Superior temporal gyrus (tissue), 1 donor: ENCODE data around the gene SPACDR.

Experiments used
- DNase-seq: peaks from one replicate; pipeline ENCODE4 v3.0.0-alpha.2; 2016; ENCODE audit errors: extremely low spot score

SPACDR gene

DNA sequence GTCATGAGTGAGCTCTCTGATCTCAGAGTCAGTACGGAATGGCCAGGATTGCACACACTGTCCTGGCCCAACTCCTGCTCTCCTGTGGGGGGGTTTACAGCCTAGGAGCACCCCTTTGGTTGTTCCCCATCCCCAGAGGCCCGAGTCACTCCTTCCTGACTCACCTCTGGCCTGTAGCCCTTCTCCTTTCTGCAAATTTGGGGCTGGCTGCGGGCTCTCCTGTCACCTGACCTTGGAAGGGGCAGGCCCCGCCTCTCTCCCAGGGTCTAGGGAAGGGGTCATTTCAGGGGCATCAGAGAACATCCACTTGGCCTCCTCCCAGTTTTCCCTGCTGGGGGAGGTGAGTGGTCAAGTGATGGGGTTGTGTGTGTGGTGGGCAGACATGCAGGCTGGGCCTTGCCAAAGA is 21.4 kb upstream of the SPACDR start:
- DNase-seq = no peak

GRCh38 chr7:100484673-100485045 is 20.6 kb upstream of the SPACDR start:
- peak; percentile 24 for DNase-seq

- DNase-seq = peak; percentile 22
Observed at GRCh38 chr7:100483722-100484672, 19.9 kb upstream of the SPACDR start, which contains the start of gene NYAP1. Gene NYAP1 (plus strand): TSS chr7:100483927. CDS start chr7:100485312, 1,385 bp downstream.

- DNase-seq = peak; percentile 39
Observed at GRCh38 chr7:100483090-100483721, 19.1 kb upstream of the SPACDR start.

DNA sequence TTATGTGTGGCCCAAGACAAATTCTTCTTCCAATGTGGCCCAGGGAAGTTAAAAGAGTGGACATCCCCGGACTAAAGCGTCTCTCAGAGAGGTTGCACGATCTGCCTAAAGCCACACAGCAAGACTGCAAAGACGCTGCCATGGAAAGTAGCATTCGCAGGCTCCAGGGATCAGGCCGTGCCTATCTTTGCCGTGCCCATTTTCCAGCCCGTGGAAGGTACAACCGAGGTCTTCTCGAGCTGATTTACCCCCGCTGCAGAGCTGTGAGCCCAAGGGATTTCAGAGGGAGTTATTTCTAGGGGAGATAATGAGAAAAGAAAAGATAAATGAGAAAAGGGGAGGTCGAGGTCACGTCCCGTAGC is 18.6 kb upstream of the SPACDR start:
- DNase-seq = no peak

GRCh38 chr7:100481466-100481865 is 17.4 kb upstream of the SPACDR start:
- DNase-seq = no peak

DNA sequence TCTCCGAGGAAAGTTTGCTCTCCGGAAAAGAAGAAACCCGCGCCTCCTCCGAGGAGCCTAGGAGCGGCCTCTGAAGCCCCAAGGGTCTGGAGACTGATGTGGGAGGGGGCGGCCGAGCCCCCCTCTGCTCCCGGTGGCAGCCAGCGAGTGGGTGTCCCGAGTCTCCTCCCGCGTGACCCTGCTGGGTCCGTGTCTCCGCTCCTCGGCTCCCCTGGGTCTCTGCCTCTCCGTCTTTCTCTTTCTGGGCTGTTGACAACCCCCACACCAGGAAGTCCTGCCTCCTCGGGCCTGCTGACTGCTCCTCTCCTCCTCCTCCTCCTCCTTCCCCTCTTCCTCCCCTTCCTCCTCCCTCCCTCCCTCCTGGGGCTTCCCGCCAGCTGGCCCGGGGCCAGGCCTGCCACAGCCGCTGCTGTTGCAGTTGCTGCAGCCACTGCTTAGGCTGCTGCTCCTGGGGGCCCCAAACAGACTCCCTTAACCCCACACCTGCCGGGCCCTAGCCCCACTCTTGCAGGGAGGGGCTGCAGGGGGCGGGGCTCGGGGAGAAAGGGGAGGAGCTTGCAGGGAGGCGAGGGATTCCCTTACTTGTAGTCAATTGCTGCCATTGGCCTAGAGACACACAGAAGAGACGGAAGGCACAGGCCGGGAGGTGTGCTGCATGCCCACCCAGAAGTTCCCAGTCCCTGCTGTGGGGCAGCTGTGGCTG is 15.0 kb upstream of the SPACDR start, which contains the start of gene TSC22D4:
Gene TSC22D4, minus strand, starts transcription at position 257 of the 703 bp plus-strand sequence. CDS start 1,176 bp downstream, outside the sequence.
- peak; percentile 92 for DNase-seq

- no peak for DNase-seq
Observed at GRCh38 chr7:100477871-100478267, 13.8 kb upstream of the SPACDR start.

DNA sequence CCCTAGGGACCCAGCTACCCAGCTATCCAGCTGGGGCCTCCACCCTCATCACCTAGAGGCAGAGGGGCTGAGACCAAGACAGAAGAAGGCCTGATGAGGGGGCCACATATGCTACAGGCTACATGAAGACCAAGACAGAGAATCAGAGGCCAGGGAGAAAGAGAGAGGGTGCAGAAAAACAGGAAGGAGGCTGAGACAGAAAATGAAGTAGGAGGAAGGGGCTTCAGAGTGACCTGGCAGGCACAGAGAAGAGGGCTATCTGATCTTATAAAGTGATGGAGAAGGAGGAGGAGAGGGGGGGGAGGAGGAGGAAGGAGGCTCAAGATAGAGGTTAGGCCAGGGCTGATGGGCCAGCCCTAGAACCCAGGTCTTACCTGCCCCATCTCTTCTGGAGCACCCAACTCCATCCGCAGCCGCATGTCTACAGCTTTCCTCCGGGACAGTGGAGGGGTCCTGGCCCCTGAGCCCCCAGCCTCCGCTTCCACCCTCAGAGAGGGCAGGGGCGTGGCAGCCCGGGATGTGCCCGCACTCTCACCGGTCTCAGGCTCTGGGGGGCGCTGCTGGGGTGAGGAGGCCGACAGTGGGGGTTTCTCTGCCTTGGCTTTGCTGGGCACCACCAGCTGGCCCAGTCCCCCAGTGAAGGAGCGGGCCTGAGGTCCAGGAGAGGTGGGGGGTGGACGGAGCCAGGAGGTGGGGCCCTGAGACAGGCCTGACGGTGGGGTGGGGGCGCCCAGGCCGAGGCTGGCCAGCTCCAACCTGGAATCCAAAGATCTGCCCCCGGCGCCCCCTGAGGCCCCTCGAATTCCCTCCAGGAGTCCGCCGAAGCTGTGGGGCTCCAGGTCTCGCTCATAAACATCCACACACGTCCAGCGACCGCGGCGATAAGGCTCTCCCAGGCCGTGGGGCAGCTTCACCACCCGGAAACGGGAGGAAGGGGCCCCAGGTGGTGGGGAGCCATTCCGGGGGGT is 13.1 kb upstream of the SPACDR start:
- DNase-seq = no peak

- no peak for DNase-seq
Observed at GRCh38 chr7:100476101-100476780, 12.2 kb upstream of the SPACDR start.

GRCh38 chr7:100475549-100475948 is 11.5 kb upstream of the SPACDR start:
- DNase-seq = no peak

DNA sequence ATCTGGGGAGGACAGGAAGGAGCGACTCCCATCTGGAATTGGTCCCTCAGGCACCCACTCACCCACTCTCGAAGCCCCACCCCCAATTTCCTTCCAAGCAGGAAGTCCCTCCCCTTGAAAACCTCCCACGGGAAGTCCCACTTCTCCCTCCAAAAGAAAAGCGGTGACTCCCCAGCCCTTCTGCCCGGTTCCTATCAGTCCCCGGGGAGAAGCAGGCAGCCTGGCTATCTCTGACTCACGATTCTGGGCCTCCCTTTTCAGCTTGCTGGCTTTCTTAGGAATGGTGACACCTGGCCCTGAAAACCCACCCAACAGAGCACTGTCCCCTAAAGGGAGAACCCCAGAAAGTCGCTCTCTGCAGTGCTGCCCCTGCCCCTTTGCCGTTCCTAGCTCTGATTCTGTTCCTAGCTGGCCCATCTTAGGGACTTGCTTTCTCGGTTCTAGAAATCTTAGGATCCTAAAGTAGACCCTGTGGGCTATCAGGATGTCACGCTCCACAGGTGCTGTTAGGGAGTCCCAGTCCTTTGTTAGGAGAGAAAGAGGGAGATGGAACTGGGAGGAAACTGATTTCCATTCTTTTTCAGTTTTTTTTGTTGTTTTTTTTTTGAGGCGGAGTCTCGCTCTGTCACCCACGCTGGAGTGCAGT is 8.9 kb upstream of the SPACDR start:
- no peak for DNase-seq

DNA sequence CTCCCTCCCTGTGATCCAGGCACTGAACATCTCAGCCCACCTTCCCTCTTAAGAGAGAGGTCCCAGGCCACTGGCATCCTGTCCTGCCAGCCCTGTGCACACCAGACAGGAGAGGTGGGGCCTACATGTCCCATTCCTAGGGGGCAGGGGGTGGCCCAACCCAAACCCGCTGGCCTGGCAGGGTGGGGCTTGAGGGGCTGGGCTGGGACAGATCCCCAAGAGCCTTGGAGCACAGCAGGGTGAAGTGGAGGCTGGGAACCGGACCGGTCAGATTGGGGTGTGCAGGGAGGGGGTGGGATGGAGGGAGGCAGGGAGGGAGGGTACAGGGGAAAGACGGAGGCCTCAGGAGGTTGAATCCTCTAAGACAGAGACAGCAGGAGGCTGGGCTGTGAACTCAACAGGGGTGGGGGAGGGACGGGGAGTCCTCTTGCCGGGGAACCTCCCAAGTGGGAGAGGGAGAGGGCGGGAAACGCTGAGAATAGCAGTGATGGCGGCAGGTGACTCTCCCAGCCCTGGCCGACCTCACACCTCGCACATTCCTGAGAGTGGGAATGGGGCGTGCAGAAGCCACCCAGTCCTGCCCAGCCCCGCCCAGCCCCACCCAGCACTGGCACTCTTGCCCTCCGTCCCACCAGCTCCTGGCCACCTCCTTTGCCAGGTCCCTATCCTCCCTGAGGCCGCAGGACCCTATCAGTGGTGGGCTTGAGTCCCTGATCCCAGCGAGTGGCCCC is 8.2 kb upstream of the SPACDR start:
- DNase-seq = no peak

DNA sequence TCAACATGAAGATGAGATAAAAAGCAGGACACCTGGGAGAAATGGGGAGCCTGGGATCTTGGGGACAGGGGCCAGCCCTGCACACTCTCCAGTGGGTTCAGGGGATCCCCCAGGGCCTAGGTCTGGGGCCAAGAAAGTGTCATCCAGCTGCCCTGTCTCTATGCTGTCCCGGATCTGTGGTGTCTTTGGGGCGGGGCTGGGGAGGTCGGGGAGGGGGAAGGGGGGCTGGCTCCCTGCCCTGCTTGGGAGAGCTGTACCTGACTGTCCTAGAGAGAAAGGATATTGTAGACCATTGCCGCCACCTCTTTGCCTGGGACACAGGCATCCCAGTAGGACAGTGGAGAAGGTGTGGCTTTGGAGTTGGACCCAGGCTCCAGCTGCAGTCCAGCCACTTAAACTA is 7.0 kb upstream of the SPACDR start:
- DNase-seq = no peak

DNA sequence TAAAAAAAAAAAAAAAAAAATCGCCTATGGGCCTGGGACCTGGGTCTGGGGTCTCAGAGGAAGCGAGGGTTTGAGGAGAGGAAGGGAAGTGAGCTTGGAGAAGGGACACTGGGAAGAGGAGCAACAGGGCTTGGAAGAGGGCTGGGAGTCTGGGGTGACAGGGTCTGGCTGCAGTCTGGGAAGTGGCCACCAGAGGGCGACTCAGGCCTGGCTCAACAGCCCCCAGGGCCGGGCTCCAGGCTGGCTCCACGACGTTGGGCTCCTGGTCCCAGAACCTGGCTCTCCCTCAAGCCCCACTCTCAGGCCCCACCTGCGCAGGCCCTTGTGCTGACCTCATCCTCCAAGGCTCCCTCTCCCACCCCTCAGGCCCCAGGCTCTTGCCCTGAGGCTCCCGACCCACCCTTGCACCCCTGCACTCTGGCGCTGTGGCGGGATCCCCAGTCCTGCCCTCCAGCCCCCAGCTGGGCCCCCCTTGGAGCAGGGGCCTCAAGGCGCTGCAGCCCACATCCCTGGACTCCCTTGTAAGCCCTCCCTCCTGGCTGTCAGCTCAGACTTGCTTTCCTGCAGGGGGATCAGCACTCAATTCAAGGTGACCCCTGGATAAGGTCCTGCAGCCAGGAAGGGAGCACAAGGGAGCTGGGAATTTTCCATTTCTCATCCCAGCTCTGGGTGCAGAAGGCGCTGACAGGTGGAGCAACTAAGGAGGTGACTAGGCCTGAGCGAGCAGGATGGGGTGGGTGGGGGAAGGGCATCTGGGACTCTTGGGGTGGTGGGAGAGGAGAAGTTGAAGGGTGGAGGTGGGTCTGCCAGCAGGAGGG is 5.4 kb upstream of the SPACDR start:
- DNase-seq = peak; percentile 92

DNA sequence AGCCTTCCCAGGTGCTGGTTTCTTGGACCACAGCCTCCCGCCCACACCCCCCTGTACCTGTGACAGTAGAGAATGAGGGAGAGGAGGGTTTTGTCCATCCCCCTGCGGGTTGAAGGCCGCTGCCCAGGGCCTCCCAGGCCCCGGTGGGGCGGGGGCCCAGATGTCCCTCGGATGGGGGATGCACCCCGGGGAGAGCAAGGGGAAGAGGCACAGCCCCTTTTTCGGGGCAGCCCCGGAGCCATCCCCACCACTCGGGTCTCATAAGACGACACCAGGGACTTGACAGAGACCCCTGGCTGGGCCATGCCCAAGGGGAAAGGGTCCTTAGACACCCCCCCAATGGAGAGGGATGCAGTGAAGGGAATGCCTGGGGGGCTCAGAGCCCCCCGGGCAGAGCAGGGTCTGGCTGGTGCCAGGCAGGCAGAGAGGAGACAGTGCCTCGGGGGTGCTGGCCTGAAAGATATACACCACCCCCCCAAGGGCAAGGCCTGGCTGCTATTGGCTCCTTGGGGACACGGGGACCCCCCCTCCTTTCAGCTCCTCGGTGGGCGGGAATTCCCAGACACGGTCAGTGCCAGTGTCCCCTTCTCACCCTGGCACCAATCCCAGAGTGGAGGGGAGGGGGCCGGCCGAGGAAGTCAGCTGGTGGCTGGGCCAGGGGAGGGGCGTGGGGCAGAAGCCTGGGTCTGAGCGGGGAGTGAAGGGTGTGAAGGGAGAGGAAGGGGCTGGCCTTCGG is 3.7 kb upstream of the SPACDR start:
- DNase-seq = peak; percentile 94
